Raji (cell line): ENCODE results near the gene FHL1.

ENCODE experiments used
- POLR2A ChIP-seq: IDR thresholded peaks from 2 replicates; pipeline ENCODE4 v1.6.1; 2011; ENCODE audit warnings: low read depth, low read length, control low read depth; ENCODE audit not compliant: insufficient read depth

Gene FHL1

DNA sequence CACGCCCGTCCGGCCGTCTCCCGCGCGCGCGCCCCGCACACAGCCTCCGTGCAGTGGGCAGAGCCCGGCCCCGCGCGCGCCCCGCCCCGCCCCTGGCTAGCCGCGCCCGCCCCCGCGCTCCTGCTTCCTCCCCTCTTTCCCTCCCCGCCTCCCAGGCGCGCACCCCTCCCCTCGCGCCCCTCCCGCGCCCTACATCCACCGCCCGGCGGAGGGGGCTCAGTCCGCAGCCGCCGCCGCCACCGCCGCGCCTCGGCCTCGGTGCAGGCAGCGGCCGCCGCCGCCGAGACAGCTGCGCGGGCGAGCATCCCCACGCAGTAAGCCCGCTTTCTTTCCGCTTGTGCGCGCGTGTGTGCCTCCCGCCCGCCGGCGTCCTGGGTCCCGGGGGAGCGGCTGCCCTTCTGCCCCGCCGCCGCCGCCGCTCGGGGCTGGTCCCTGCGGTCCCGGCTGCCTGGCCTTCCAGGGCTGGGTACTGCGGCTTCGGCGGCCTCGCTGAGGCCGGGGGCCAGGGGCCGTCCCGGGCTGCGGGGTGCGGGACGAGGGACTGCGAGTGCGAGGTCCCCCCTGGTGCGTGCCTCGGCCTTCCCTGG is at the start of gene FHL1:
Gene FHL1 (plus strand): TSS at position 219 of the 587 bp plus-strand sequence.
- TF ChIP-seq POLR2A: no peak

DNA sequence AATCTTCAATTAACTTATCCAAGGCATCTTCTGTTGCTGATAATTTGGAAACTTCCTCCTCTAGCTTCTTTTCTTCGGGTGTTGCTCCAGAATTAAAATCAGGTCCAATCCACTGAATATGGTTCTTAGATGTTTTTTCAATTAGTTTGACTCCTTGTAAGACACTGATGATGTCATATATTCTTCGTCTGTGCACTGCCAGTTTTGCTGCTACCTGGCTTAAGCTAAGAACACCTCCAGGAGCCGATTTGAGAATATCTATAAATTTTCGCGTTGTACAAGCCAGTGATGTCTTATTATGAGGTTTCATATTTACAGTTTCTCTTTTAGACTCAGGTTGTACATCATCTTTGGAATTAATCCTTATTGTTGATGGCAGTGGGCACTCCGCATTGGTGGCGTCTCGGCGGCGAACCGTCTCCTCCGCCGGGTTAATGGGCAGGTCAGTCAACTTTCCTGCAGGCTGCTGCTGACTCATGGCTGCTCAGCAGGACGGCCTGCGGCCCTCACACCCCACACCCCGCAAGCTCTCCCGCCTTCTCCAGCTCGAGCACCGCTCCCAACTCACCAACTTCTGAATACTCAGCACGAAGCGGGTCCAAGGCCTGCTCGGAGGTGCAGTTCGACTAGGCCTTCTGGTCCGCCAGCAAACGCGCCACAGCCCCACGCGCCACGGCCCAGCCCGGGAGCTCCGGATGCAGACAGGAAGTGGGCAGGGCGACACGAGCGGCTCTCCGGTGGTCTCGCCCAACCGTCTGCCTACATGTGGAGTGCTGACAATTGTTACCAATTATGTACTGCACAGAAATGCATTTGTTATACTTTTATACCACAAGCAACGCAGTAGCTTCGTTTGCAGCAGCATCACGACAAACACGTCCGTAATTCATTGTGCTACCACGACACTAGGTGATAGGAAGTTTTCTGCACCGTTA is 49.2 kb upstream of the FHL1 start:
- TF ChIP-seq POLR2A: no peak

DNA sequence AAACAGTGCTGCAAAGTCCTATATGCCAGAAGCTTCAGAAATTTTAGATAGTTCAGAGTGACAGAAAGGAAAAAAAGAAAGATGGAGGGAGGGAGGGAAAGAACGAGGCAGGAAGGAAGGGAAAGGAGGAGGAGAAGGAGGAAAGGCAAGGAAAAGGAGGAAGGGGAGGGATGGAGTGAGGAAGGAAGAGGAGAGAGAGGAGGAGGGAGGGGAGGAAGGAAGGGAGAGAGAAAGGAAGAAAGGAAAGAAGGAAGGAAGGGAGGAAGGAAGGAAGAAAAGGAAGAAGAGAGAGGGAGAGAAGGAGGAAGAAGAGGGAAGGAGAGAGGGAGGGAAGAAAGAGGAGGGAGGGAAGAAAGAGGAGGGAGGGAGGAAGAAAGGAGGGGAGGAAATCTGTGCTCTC is 42.4 kb upstream of the FHL1 start:
- no peak for TF ChIP-seq POLR2A

DNA sequence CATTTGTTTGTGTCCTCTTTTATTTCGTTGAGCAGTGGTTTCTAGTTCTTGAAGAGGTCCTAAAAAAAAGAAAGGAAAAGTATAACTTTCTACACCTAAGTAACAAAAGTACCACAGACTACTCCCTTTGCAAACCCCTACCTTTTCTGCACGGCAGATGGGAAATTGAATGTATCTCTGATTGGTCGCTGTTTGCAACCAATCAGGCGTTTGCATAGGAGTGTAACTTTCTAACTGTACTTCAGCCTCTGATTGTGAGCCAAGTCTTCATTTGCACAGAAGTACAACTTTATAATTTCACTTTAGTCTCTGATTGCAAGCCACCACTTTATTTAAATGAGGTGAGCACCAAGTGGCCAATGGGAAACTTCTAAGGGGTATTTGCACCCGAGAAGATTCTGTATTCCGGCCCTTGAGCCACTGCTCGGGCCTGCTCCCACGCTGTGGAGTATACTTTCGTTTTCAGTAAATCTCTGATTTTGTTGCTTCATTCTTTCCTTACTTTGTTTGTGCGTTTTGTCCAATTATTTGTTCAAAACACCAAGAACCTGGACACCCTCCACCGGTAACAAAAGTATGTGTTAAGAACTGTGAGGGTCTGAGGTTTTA is 40.3 kb upstream of the FHL1 start:
- TF ChIP-seq POLR2A: no peak

DNA sequence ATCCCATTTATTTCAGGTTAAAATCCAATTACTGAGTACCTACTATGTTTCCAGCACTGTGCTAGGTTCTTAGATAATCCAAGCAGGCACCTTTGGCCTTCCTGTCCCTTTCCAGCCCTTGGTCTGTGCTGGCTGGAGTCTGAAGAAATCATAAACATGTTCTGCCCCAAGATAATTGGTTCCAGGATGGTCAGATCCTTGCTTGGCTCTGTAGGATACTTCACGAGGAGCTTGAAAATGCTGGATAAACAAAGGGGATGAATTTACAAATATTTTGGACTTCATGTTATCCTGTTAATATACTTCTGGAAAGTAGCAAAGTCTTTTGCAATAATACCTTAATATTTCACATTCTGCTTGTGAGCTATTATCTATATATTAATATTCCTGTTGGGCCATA is 35.0 kb upstream of the FHL1 start:
- TF ChIP-seq POLR2A: no peak

DNA sequence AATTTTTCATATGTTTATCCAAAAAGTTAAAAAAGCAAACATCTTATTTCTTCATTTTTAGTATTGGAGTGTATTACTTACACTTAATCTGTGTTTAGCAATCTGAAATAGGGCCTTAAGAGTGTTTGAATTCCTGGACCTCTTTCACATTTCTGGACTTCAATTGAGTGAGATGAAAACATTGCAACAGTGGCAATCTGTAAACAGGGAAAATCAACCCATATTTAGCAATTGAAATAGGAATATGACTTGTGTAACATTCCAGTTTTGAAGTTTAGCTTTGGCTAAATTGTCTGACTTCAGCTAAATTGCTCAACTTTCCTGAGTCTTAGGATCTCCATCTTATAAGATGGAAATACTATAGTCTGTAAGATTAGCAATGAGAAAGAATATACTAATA is 34.6 kb upstream of the FHL1 start:
- no peak for TF ChIP-seq POLR2A

DNA sequence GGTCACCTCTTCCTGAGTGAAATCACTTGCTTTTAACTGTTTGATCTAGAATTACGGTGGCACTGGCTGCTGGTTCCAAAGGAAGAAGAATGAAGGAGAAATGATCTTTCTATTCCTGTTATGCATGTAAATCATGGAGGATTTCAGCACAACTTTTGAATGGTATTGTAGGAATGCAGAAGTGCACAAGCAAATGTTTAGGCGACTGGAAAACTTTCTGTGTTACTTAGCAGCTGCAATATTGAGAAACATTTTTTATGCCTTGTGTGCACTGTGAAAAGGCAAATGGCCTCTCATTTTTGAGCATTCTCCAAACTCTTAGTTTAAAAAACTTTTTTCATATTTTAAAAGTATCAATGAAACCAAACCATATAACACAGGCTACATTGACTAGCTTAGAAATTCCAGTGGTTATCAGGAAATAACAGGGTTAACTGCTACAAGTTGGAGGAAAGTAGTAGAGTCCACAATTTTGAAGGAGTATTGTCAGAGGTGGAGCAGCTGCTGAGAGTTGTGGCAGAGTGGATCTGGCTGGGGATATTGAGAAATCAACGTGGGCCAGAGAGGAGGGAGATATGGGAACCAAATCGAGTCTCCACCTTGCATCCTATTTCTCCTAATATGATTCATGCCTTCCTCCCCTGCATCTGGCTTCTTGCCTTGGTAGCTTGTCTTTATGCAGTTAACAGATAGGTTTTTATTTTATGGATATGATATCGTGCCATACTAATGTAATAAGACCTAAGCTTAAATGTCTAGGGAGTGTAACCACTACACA is 32.0 kb upstream of the FHL1 start:
- no peak for TF ChIP-seq POLR2A

DNA sequence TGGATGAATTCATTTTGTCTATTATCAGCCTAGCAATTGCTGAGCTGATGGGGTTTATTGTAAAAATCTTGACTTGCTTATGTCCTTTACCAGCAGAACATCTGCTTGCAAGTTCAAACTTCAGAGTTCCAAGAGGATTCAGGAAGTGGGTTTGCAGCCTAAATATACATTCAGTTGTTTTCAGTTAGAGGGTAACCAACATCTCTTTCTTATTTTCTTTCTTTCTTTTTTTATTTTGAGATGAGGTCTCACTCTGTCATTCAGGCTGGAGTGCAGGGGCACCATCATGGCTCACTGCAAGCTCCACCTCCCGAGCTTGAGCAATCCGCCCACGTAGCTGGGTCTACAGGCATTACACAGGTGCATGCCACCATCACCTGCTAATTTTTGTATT is 31.4 kb upstream of the FHL1 start:
- no peak for TF ChIP-seq POLR2A

DNA sequence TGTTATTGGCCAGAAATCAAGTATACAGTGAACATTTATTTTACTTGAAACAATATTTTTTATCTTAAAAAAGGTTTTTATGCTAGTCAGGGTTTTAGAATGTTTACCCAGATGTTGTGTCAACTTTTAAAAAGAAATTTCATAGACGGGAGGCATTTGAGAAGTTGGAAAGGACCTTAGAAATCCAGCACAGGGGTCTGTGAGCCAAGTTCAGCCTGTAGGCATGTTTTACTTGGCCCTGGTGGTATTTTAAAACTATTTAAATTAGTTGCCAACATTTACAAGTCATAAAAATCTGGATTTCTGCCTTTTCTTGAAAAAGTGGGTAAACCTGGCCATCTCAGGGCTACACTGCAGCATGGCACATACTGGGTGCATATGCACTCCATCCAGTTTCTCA is 25.5 kb upstream of the FHL1 start:
- TF ChIP-seq POLR2A: no peak

DNA sequence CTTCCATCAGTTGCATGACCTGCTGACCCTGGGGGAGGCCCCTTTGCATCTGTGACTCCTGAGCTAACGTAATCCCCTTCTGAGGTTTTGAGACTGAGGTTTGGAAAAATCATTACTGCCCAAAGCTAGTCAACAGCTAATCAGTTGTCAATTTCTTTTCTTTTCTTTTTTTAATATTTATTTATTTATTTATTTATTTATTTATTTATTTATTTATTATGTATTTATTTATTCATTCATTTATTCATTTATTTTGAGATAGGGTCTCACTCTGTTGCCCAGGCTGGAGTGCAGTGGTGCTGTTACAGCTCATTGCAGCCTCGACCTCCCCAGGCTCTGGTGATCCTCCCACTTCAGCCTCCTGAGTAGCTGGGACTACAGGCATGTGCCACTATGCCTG is 25.1 kb upstream of the FHL1 start:
- TF ChIP-seq POLR2A: no peak

DNA sequence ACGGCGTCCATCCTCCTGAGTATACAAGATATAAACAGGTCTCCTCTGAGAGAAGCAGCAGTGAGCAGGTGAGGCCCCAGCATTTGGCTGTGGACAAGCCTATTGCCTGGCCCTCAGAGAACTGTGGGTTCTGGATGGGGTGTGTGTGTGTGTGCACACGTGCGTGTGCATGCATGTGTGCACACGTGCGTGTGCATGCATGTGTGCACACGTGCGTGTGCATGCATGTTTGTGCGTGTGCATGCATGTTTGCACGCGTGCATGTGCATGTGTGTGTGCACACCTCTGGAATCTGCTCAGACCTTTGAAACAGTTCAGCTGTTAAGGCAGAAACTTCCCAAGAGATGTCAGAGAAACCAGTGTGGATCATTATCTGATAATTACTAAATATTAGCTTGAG is 22.2 kb upstream of the FHL1 start:
- no peak for TF ChIP-seq POLR2A

DNA sequence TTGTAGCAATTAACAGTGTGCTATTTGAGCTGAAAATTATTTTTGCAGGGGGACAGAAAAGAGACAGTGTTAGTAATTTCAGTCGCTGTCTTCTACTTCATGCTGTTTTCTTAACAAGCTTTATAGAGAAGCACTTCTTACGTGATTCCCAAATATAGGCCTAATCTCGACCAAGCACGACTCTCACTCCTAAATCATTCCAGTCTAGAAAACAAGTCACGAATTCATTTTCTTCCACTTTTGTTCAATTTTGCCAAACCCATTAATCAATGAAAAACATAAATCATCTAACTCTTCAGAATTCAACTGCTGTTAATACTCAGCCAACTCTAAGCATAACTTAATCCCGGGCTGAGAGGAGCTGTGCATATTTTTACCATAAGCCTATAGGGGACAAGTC is 21.0 kb upstream of the FHL1 start:
- TF ChIP-seq POLR2A: no peak

DNA sequence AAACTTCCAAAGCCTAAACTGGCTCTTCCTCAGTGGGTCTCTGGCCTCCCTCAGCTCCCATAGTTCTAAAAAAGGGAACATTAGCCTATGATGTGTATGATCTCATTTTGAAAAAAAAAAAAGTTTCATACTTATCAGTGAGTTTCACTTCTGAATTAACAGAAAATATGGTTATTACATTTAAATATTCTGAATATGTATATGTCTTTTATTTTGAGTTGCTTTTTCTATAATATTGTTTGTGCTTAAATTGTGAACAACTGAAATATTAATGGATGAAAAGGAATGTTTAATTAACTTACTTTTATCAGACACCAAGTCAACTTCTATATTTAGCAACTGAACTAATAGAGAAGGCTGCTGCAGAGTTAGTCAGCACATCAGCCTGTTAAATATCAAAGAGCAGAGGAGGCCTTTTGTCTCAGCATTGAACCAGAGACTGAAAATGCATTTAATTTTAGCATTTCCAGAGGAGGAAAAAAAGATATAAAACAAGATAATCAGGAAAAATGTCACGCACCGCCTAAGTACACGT is 20.4 kb upstream of the FHL1 start:
- no peak for TF ChIP-seq POLR2A

DNA sequence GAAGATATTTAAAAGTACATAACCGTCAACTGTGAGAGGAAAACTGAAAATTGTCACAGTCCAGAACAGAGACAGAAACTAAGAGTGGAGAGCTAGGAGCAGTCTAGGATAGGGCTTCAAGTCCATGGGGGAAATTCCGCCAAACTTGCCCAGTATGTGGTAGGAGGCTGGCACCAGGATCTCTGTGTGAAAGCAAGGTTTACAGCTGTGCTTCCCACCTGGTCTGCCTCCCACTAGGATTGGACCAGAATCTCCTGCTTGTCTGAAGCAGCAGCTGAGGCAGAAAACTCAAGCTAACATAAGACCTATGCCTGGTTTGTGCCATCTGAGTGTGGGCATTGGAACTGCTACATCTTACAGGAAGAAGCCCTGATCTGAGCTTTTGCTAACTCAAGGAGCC is 18.6 kb upstream of the FHL1 start:
- no peak for TF ChIP-seq POLR2A

DNA sequence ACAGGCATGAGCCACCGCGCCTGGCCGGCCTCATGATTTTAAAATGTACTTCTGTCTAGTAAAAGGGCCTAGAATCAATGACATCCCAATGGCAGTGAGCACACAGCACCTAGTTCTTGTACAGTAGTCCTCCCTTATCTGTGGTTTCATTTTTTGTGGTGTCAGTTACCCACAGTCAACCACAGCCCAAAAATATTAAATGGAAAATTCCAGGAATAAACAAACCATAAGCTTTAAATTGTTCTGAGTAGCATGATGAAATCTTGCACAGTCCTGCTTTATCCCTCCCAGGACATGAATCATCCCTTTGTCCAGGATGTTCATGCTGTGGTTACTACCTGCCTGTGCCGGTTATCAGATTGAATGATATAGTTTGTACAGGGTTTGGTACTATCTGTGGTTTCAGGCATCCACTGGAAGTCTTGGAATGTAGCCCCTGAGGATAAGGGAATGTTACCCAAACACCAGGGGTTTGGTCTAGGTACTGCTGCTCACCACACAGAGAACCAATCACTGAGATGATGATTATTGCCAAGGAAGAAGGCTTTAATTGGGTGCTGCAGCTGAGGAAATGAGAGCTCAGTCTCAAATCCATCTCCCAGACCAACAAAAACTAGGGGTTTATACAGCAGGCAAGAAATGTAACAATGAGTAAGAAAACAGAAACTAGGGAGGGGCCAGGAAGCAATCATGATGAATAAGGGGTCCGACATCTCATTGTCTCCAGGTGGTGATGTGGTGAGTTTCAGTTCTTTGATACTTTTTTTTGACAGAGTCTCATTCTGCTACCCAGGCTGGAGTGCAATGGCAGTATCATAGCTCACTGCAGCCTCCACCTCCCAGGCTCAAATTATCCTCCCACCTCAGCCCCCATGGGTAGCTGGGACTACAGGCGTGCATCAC is 16.2 kb upstream of the FHL1 start:
- no peak for TF ChIP-seq POLR2A

DNA sequence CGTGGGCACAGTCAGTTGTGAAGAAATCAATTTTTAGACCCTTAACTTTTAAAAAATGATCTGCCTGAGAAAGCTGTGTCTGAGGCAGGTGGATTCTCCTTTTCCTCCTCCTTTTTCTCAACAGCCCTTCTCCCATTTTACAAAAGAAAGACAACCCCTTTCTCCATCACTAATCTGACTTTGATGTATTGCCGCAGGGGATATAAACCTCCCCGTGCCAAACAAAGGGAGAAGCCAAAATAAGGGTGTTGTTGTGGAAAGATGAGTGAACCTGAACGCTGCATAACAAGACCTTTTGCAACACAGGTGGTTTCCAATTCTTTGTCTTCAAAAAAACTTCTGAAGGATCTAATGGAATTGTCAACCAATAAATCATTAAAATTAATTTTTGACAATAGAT is 8.4 kb upstream of the FHL1 start:
- TF ChIP-seq POLR2A: no peak
